Measurements from ENCODE around the gene LDB3.

DNA sequence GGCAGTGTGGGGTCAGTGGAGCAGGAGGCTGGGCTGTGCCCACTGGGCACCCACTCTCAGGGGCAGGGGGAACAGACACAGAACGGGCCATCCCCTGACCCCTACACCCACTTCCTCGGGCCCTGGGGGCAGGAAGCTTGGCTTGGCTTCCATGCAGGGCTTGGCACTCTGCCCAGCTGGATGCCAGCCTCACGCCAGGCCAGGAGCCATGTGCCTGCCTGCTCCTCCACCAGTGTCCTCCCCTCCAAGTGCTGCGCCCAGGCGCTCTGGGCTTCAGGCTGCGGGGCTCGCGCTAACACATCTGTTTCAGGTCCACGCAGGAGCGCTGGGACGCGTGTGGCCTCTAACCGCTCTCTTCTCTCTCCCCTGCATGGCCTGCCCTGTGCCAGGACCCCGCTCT, 12.7 kb downstream of the LDB3 start:
- TF ChIP-seq, protein P1, sequence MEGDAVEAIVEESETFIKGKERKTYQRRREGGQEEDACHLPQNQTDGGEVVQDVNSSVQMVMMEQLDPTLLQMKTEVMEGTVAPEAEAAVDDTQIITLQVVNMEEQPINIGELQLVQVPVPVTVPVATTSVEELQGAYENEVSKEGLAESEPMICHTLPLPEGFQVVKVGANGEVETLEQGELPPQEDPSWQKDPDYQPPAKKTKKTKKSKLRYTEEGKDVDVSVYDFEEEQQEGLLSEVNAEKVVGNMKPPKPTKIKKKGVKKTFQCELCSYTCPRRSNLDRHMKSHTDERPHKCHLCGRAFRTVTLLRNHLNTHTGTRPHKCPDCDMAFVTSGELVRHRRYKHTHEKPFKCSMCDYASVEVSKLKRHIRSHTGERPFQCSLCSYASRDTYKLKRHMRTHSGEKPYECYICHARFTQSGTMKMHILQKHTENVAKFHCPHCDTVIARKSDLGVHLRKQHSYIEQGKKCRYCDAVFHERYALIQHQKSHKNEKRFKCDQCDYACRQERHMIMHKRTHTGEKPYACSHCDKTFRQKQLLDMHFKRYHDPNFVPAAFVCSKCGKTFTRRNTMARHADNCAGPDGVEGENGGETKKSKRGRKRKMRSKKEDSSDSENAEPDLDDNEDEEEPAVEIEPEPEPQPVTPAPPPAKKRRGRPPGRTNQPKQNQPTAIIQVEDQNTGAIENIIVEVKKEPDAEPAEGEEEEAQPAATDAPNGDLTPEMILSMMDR (conservative IDR thresholded peaks at IDR 0.05) = no peak
- no peak for TF ChIP-seq EZH2 (IDR thresholded peaks at IDR 0.05; ENCODE audit: low read depth)
